Sigmoid colon (tissue), 7 donors: ENCODE measurements around the gene PPP1R14D. TPM values are rescaled to one million over a fixed set of nuclear protein-coding genes. Genes with fewer than 3 reads are reported as not detected.

ENCODE experiments used
- DNase-seq: peaks from one replicate; pipeline ENCODE4 v3.0.0-alpha.2; 2019
- H3K27ac ChIP-seq, 4 donors: fragments of 200-600 bp; sonication (generic); one replicate each; pipeline ENCODE4 v1.5.1; 2016 to 2019; ENCODE audit warnings: mild to moderate bottlenecking in 1 of 4
- H3K27me3 ChIP-seq, 3 donors: fragments of 200-600 bp; sonication (generic); one replicate each; pipeline ENCODE4 v1.5.1; 2019; ENCODE audit warnings: mild to moderate bottlenecking in 1 of 3
- H3K36me3 ChIP-seq, 4 donors: fragments of 200-600 bp; sonication (generic); one replicate each; pipeline ENCODE4 v1.5.1; 2016 to 2019
- H3K4me1 ChIP-seq, 4 donors: fragments of 200-600 bp; sonication (generic); one replicate each; pipeline ENCODE4 v1.5.1; 2017 to 2019
- H3K4me3 ChIP-seq, 4 donors: fragments of 200-600 bp; sonication (generic); one replicate each; pipeline ENCODE4 v1.5.1; 2017 to 2019; ENCODE audit warnings: mild to moderate bottlenecking in 2 of 4, moderate library complexity in 1 of 4
- H3K9me3 ChIP-seq, 4 donors: fragments of 200-600 bp in 3 of 4; sonication (generic) in 3 of 4; one replicate each; pipeline versions ENCODE4 v1.5.1 to v1.6.1; 2013 to 2019
- CTCF ChIP-seq, 4 experiments: fragments of 450-650 bp in 3 of 4; fragments of 200-600 bp in 1 of 4; IDR thresholded peaks; one replicate each; pipeline ENCODE4 v1.5.1; 2016 to 2019; ENCODE audit warnings: antibody characterized with exemption in 4 of 4, mild to moderate bottlenecking in 3 of 4, moderate library complexity in 2 of 4
- EP300 ChIP-seq, 4 donors: sonication (generic); formaldehyde crosslinking; IDR thresholded peaks; one replicate each; pipeline ENCODE4 v1.6.1; 2017; ENCODE audit warnings: antibody characterized with exemption in 4 of 4
- POLR2A ChIP-seq, 2 donors: fragments of 450-650 bp; IDR thresholded peaks; one replicate each; pipeline ENCODE4 v1.6.1; 2016; ENCODE audit warnings: antibody characterized with exemption in 2 of 2, mild to moderate bottlenecking in 2 of 2, moderate library complexity in 2 of 2
- POLR2AphosphoS5 ChIP-seq, 4 donors: sonication (generic); formaldehyde crosslinking; IDR thresholded peaks; one replicate each; pipeline ENCODE4 v1.6.1; 2017; ENCODE audit warnings: antibody characterized with exemption in 4 of 4
- WGBS, 2 donors: extraction: QIAGEN DNeasy Blood & Tissue Kit; methylation state at CpG; one replicate each; pipeline ENCODE4 v1.1.7; 2013; 5-methylcytosine and 5-hydroxymethylcytosine counted together
- intact Hi-C: fragments of 100-400 bp; cut with DNase I; formaldehyde crosslinking; loops from one replicate; pipeline ENCODE4 v1.15.1; 2023
- polyA plus RNA-seq, 3 donors: library from polyadenylated mRNA; stranded (reverse); fragments of 200-250 nt; gene quantifications; one replicate each; pipeline ENCODE4 v1.2.3, GENCODE V29; 2013
- total RNA-seq, 4 donors: library from RNA; depleted of rRNA; stranded (reverse); fragments of >200 nt; gene quantifications; one replicate each; pipeline ENCODE4 v1.1.0, GENCODE V29; 2016
- donor health status: healthy with polysubstance abuse.
- donor health status: Bipolar disorder and iron deficiency.
- donor health status: healthy.

Gene PPP1R14D
- total and polyA plus RNA-seq, 7 donors, result 211 to 395 (median 212) TPM; not detected in 4

GRCh38 chr15:40787344-40787841, 41.1 kb downstream of the PPP1R14D start:
- Histone ChIP-seq H3K27me3 (no peaks in the 10 kb centered on the region), H3K36me3 (peaks cover 0 to 17% (median 1%) of the 10 kb centered on the region in 4 donors), H3K27ac (no peak overlapping the region), H3K4me3 (no peak overlapping the region), H3K9me3 (no peaks in the 10 kb centered on the region), H3K4me1 (peaks cover 0 to 10% (median 3%) of the 10 kb centered on the region in 4 donors)
- WGBS, 2 donors, result 8 to 15% methylated on average over 4 of the region's 4 CpGs
- intact Hi-C loops, result no loop called here
- DNase-seq, result peak; percentile 61
- TF ChIP-seq EP300 (IDR thresholded peaks at IDR 0.05) (no peak), POLR2A (IDR thresholded peaks at IDR 0.05) (no peak), POLR2AphosphoS5 (IDR thresholded peaks at IDR 0.05) (no peak), CTCF (IDR thresholded peaks at IDR 0.05) (no peak)

- no peak for DNase-seq
- Histone ChIP-seq H3K4me1 (peaks cover 0 to 10% (median 3%) of the 10 kb centered on the region in 4 donors), H3K4me3 (no peak overlapping the region), H3K27ac (no peak overlapping the region), H3K27me3 (no peaks in the 10 kb centered on the region), H3K36me3 (peaks cover 0 to 3% (median 0%) of the 10 kb centered on the region in 4 donors), H3K9me3 (no peaks in the 10 kb centered on the region)
- WGBS, 2 donors, result 35 to 74% methylated on average over 2 of the region's 2 CpGs
- intact Hi-C loops, result no loop called here
- TF ChIP-seq CTCF (IDR thresholded peaks at IDR 0.05), result no peak
- TF ChIP-seq POLR2A (IDR thresholded peaks at IDR 0.05), result no peak
- TF ChIP-seq POLR2AphosphoS5 (IDR thresholded peaks at IDR 0.05), result no peak
- no peak for TF ChIP-seq EP300 (IDR thresholded peaks at IDR 0.05)
These were observed 42.7 kb downstream of the PPP1R14D start for GRCh38 chr15:40785814-40786213.

GRCh38 chr15:40785164-40785563, 43.3 kb downstream of the PPP1R14D start:
- no peak overlapping the region for H3K27ac ChIP-seq
- H3K4me1 ChIP-seq, result peaks cover 0 to 10% (median 3%) of the 10 kb centered on the region in 4 donors
- no peaks in the 10 kb centered on the region for H3K27me3 ChIP-seq
- no peak for TF ChIP-seq POLR2A (IDR thresholded peaks at IDR 0.05)
- no peak for TF ChIP-seq POLR2AphosphoS5 (IDR thresholded peaks at IDR 0.05)
- no peak for TF ChIP-seq CTCF (IDR thresholded peaks at IDR 0.05)
- no peak for TF ChIP-seq EP300 (IDR thresholded peaks at IDR 0.05)
- 46 to 77% methylated on average over 3 of the region's 3 CpGs for WGBS, 2 donors
- no peaks in the 10 kb centered on the region for H3K9me3 ChIP-seq
- no peak for DNase-seq
- intact Hi-C loops, result no loop called here
- no peaks in the 10 kb centered on the region for H3K36me3 ChIP-seq
- H3K4me3 ChIP-seq, result no peak overlapping the region

- intact Hi-C loops, result no loop called here
- H3K36me3 ChIP-seq, result peaks cover 10 to 24% (median 14%) of the 10 kb centered on the region in 4 donors
- no peak for TF ChIP-seq POLR2AphosphoS5 (IDR thresholded peaks at IDR 0.05)
- TF ChIP-seq CTCF (IDR thresholded peaks at IDR 0.05), result peak in 3 of 4 experiments; percentile 20 to 33 (median 31)
- no peak for DNase-seq
- no peak overlapping the region for H3K27ac ChIP-seq
- peaks cover 0 to 10% (median 3%) of the 10 kb centered on the region in 4 donors for H3K4me1 ChIP-seq
- H3K27me3 ChIP-seq, result no peaks in the 10 kb centered on the region
- H3K9me3 ChIP-seq, result no peaks in the 10 kb centered on the region
- WGBS, 2 donors, result 15 to 47% methylated on average over 8 of the region's 8 CpGs
- no peak overlapping the region for H3K4me3 ChIP-seq
These were observed 45.8 kb downstream of the PPP1R14D start for GRCh38 chr15:40782609-40783227.
